Heart left ventricle (tissue), 16 donors: ENCODE measurements around the gene RGS16. TPM values are rescaled to one million over a fixed set of nuclear protein-coding genes. Genes with fewer than 3 reads are reported as not detected.

Experiments
- ATAC-seq, 4 donors: fragments of 200-7000 bp; cut with Tn5 transposase; one replicate each; pipeline ENCODE4 v1.9.1; 2020 to 2022; ENCODE audit warnings: moderate library complexity in 4 of 4, mild to moderate bottlenecking in 3 of 4, moderate number of reproducible peaks in 1 of 4
- DNase-seq, 5 donors: peaks; one replicate each; pipeline ENCODE4 v3.0.0-alpha.2; 2020
- H3K27ac ChIP-seq, 12 donors: fragments of 200-600 bp; sonication (generic) in 4 of 12; one replicate each; pipeline versions ENCODE4 v1.5.0 to v1.8.0; 2016 to 2022; ENCODE audit warnings: mild to moderate bottlenecking in 2 of 12
- H3K27me3 ChIP-seq, 9 donors: fragments of 200-600 bp; sonication (generic) in 2 of 9; one replicate each; pipeline versions ENCODE4 v1.5.1 to v1.8.0; 2016 to 2022; ENCODE audit warnings: mild to moderate bottlenecking in 3 of 9
- H3K36me3 ChIP-seq, 9 donors: fragments of 200-600 bp; sonication (generic) in 2 of 9; one replicate each; pipeline versions ENCODE4 v1.5.0 to v1.8.0; 2018 to 2022; ENCODE audit warnings: mild to moderate bottlenecking in 2 of 9
- H3K4me1 ChIP-seq, 12 donors: fragments of 200-600 bp; sonication (generic) in 4 of 12; one replicate each; pipeline versions ENCODE4 v1.5.0 to v1.8.0; 2016 to 2022; ENCODE audit warnings: mild to moderate bottlenecking in 3 of 12
- H3K4me3 ChIP-seq, 12 donors: fragments of 200-600 bp; sonication (generic) in 4 of 12; one replicate each; pipeline versions ENCODE4 v1.5.0 to v1.8.0; 2017 to 2022; ENCODE audit warnings: mild to moderate bottlenecking in 9 of 12, moderate library complexity in 4 of 12
- H3K9me3 ChIP-seq, 12 donors: fragments of 200-600 bp; sonication (generic) in 4 of 12; one replicate each; pipeline versions ENCODE4 v1.5.0 to v1.8.0; 2016 to 2022; ENCODE audit warnings: mild to moderate bottlenecking in 1 of 12
- POLR2A ChIP-seq, 2 donors: fragments of 450-650 bp; IDR thresholded peaks; one replicate each; pipeline ENCODE4 v1.6.1; 2017; ENCODE audit warnings: antibody characterized with exemption in 2 of 2, mild to moderate bottlenecking in 2 of 2, moderate library complexity in 2 of 2
- WGBS, 4 donors: extraction: QIAGEN DNeasy Blood & Tissue Kit in 2 of 4; methylation state at CpG; one replicate each; pipeline versions ENCODE4 v1.1.5 to v1.1.7; 2013 to 2018; 5-methylcytosine and 5-hydroxymethylcytosine counted together
- intact Hi-C, 10 donors: fragments of 100-400 bp; cut with DNase I; formaldehyde crosslinking; loops; one replicate each; pipeline versions ENCODE4 v1.11.1 to v1.14.2; 2022
- long read RNA-seq, 3 donors: library from polyadenylated mRNA; unstranded; transcript quantifications; one replicate each; pipeline ENCODE4 v2.0.0, GENCODE V29; 2020 to 2021
- polyA plus RNA-seq, 2 donors: library from polyadenylated mRNA; stranded (reverse); fragments of 200-250 nt; gene quantifications; one replicate each; pipeline ENCODE4 v1.2.3, GENCODE V29; 2013
- total RNA-seq, 9 donors: library from RNA; depleted of rRNA in 2 of 9; stranded (reverse); fragments of >200 nt in 2 of 9; fragmentation: NEBNext Ultra II Directional in 3 of 9; extraction: Animal tissue kit (Norgen Biotek cat#: 25700) in 3 of 9; gene quantifications; one replicate each; pipeline versions ENCODE4 v1.1.0 to v1.2.4, GENCODE V29; 2016 to 2023
- TF ChIP-seq, protein P1 (sequence below), 12 donors: fragments of 200-600 bp; sonication (generic) in 4 of 12; IDR thresholded peaks; one replicate each; pipeline versions ENCODE4 v1.5.0 to v1.8.0; 2018 to 2022; ENCODE audit warnings: antibody characterized with exemption in 12 of 12, mild to moderate bottlenecking in 5 of 12
- donor health status: ischemic (EF 13 %, LVEDD 7.1; RV severe dilation, severe dysfunction).
- donor health status: healthy with polysubstance abuse.
- donor health status: DM: no; HTN: yes; CAD: no.
- donor health status: DM: no; HTN: no; CAD: no.
- donor health status: ischemic (EF 25% LVEDD 6.9; RV normal size, moderate dysfunction).
- donor health status: ischemic (EF 25% LVEDD 5.7; RV mildly dilated, moderate dysfunction).
- donor health status: healthy.
- donor health status: DM: yes; HTN: yes; CAD: no.
- donor health status: ischemic (EF 35%, LVEDD 5.7; RV mildly dilated, moderate dysfunction).
- donor health status: nonischemic (EF 11% LVEDD 7.7; RV severe dilation, severe dysfunction).
- donor health status: DM: yes; HTN: yes; CAD: no.
- donor health status: PGD.
- donor health status: ischemic (EF 29% LVEDD 5.4; RV normal size, mild dysfunction).
- donor health status: nonischemic (EF 23%, LVEDD 6.1; RV moderate dilation, normal function).

Gene RGS16, protein sequence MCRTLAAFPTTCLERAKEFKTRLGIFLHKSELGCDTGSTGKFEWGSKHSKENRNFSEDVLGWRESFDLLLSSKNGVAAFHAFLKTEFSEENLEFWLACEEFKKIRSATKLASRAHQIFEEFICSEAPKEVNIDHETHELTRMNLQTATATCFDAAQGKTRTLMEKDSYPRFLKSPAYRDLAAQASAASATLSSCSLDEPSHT
- total RNA-seq (1 to 10 TPM in 7 of 9 donors, under 1 TPM in 2; 0.75 to 9.3 (median 2.0) TPM), polyA plus RNA-seq (1 to 10 TPM; 2.1 TPM)
- long read RNA-seq, donor 1, transcript RGS16-201 (5 exons, 2,427 nt) = major isoform, 8 of 9 reads
- long read RNA-seq, donor 1, partial matches to known transcripts = 1 of 9 reads
- long read RNA-seq, donor 1, other reads (novel, unspliced or antisense) = 0 of 9 reads
- long read RNA-seq, donor 2, transcript RGS16-201 (5 exons, 2,427 nt) = major isoform, 6 of 11 reads
- long read RNA-seq, donor 2, partial matches to known transcripts = 3 of 11 reads
- long read RNA-seq, donor 2, other reads (novel, unspliced or antisense) = 2 of 11 reads
- long read RNA-seq, donor 3, partial matches to known transcripts = 1 of 2 reads
- long read RNA-seq, donor 3, other reads (novel, unspliced or antisense) = 0 of 2 reads

DNA sequence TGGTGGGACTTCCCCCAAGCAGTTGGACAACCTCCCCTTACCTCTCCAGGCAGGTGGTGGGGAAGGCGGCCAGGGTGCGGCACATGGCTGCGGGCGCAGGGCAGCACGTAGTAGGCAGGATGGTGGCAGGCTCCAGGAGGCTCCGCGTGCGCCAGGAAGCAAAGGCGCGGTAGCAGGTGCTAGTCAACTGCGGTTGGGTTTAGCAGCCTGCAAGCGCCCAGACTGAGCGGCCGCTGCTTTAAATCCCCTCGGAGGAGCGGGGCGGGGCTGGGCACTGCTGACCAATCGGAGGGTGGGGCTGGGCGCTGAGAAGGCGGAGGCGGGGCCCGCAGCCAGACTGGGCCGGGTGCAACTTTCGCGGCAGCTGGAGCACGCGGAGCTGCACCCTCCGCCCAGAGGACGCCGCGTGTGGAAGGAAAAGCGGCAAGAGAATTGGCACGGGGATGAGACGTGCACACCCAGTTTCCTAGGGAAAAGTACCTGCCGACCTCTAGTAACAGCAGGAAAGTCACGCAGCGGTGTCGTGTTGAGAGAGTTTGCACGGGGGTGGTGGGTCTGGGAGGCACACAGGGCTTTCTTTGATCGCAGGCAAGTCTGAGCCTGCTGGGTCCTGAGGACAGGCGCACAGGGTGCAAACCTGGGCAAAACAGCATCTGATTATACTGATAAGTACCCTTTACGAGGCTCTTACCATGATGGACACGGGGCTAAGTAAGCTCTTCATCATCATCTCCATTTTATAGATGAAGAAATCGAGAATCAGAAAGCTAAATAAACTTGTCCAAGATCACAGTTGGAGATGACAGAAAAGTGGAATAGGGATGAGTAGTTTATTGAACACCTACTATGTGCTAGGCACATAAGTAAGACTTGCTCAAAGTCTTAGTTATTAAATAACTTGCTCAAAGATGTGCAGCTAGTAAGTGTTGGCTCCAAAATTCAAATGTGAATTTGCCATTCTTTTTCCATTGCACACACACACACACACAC is at the start of gene RGS16:
RGS16 (minus strand) TSS at position 215 of the 990 bp plus-strand sequence; CDS start at position 85, 130 bp downstream.
- peaks cover 0 to 18% (median 5%) of the 10 kb centered on the region in 9 donors for H3K36me3 ChIP-seq
- peak; percentile 7 to 92 for TF ChIP-seq POLR2A (IDR thresholded peaks at IDR 0.05)
- TF ChIP-seq, protein P1, sequence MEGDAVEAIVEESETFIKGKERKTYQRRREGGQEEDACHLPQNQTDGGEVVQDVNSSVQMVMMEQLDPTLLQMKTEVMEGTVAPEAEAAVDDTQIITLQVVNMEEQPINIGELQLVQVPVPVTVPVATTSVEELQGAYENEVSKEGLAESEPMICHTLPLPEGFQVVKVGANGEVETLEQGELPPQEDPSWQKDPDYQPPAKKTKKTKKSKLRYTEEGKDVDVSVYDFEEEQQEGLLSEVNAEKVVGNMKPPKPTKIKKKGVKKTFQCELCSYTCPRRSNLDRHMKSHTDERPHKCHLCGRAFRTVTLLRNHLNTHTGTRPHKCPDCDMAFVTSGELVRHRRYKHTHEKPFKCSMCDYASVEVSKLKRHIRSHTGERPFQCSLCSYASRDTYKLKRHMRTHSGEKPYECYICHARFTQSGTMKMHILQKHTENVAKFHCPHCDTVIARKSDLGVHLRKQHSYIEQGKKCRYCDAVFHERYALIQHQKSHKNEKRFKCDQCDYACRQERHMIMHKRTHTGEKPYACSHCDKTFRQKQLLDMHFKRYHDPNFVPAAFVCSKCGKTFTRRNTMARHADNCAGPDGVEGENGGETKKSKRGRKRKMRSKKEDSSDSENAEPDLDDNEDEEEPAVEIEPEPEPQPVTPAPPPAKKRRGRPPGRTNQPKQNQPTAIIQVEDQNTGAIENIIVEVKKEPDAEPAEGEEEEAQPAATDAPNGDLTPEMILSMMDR (IDR thresholded peaks at IDR 0.05) = no peak
- 5 to 9% (median 6%) methylated on average over 29 to 44 of the region's 44 CpGs for WGBS, 4 donors
- peak within 1 kb of the TSS; percentile 33 to 94 (median 60) for H3K4me3 ChIP-seq
- intact Hi-C loops = loop anchor here in 3 of 10 donors (1.0 to 5.0 kb wide), 3 partner anchors 11 to 522 kb away; no protein-coding TSS in a partner anchor
- peak within 1 kb of the TSS in 11 of 12 donors; percentile 16 to 76 (median 52) for H3K27ac ChIP-seq
- DNase-seq (peak; percentile 96 to 97 (median 96)), ATAC-seq (peak; percentile 96 to 98 (median 98))
- H3K4me1 ChIP-seq = peaks cover 0 to 58% (median 21%) of the 10 kb centered on the region in 12 donors
- H3K27me3 ChIP-seq = no peaks in the 10 kb centered on the region
- H3K9me3 ChIP-seq = no peaks in the 10 kb centered on the region

DNA sequence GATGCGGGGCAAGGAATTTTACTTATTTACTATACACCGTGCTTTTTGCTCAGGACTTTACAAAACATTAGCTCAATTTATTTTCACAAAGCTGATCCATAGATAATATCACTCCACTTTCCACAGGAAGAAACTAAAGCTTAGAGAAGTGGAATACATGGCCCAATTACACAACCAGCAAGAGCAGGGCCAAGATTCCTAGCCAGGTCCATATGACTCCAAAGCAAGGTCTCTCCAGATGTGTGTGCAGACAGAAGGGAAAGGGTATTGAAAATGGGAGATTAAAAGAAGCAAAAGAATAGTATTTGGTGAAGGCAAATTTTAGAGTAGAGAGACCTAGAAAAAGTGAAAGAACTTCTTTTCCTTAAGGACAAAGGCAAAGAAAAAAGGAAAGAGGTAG is 49.8 kb upstream of the RGS16 start:
- no peak for DNase-seq
- Histone ChIP-seq H3K4me1 (no peaks in the 10 kb centered on the region), H3K27ac (no peak overlapping the region), H3K4me3 (no peak overlapping the region), H3K27me3 (no peaks in the 10 kb centered on the region), H3K9me3 (no peaks in the 10 kb centered on the region), H3K36me3 (no peaks in the 10 kb centered on the region)
- TF ChIP-seq, protein P1 (IDR thresholded peaks at IDR 0.05) = no peak
- TF ChIP-seq POLR2A (IDR thresholded peaks at IDR 0.05) = no peak
- intact Hi-C loops = no loop called here
- 84 to 100% (median 94%) methylated on average over 2 of the region's 2 CpGs for WGBS, 4 donors
- no peak for ATAC-seq

DNA sequence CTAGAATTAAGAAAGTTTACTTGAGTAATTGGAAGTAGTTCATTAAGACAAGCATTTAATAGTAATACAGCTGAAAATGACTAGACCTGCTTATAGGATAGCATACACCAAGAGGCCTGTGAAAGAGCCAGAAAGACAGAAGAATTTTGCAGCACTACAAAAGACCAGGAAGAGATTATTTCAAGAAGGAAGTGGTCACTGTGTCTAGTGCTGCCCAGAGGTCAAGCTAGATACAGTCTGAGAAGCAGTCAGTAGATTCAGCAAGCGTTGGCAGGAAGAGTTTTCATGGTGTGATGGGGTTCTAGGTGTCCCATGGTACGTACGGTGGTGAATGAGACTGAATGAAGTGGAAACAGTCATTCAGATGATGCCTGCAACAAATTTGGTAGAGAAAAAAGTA is 48.7 kb upstream of the RGS16 start:
- H3K4me1 ChIP-seq = no peaks in the 10 kb centered on the region
- no peak overlapping the region for H3K4me3 ChIP-seq
- 60 to 95% (median 79%) methylated on average over 3 of the region's 3 CpGs for WGBS, 4 donors
- intact Hi-C loops = no loop called here
- no peaks in the 10 kb centered on the region for H3K9me3 ChIP-seq
- no peak for ATAC-seq
- no peak for DNase-seq
- H3K27ac ChIP-seq = no peak overlapping the region
- no peaks in the 10 kb centered on the region for H3K36me3 ChIP-seq
- no peaks in the 10 kb centered on the region for H3K27me3 ChIP-seq
- TF ChIP-seq, protein P1 (IDR thresholded peaks at IDR 0.05) = no peak
- TF ChIP-seq POLR2A (IDR thresholded peaks at IDR 0.05) = no peak
